Cardiac muscle cell (in vitro differentiated cells and primary cell): Measurements from ENCODE around the gene RPAP2. TPM values are rescaled to one million over a fixed set of nuclear protein-coding genes. Genes with fewer than 3 reads are reported as not detected.

Experiments used
- DNase-seq, 2 donors: peaks; one replicate each; pipeline versions ENCODE4 v3.0.0 to v3.0.0-alpha.2; 2010 to 2017; ENCODE audit warnings: low read depth in 1 of 2, low spot score in 1 of 2
- H3K27ac ChIP-seq: fragments of 200-600 bp; sonication (generic); 2 replicates; pipeline ENCODE4 v1.5.1; 2016
- H3K27me3 ChIP-seq: fragments of 200-600 bp; sonication (generic); 2 replicates; pipeline ENCODE4 v1.6.0; 2016; ENCODE audit warnings: control low read depth
- H3K36me3 ChIP-seq: fragments of 200-600 bp; sonication (generic); 2 replicates; pipeline ENCODE4 v1.5.1; 2016; ENCODE audit warnings: control low read depth
- H3K4me1 ChIP-seq: fragments of 200-600 bp; sonication (generic); 2 replicates; pipeline ENCODE4 v1.8.1; 2017; ENCODE audit warnings: low read depth, mild to moderate bottlenecking, mixed run types
- H3K4me3 ChIP-seq: fragments of 200-600 bp; sonication (generic); 2 replicates; pipeline ENCODE4 v1.5.1; 2016; ENCODE audit warnings: mild to moderate bottlenecking
- H3K9me3 ChIP-seq: fragments of 200-600 bp; sonication (generic); 2 replicates; pipeline ENCODE4 v1.5.1; 2017; ENCODE audit warnings: low read depth, mild to moderate bottlenecking, control low read depth
- CTCF ChIP-seq: IDR thresholded peaks from 2 replicates; pipeline ENCODE4 v1.5.1; 2012; ENCODE audit warnings: low read depth, mild to moderate bottlenecking, low read length
- polyA plus RNA-seq: library from polyadenylated mRNA; unstranded; fragments of >200 nt; fragmentation: Nextera tagmentation; extraction: Ambion mirVana; gene quantifications from 2 replicates; pipeline ENCODE4 v1.2.1, GENCODE V29; 2016
- total RNA-seq: library from RNA; depleted of rRNA; stranded (reverse); fragments of >200 nt; gene quantifications from 2 replicates; pipeline ENCODE4 v1.2.3, GENCODE V29; 2016

The RPAP2 gene
- total and polyA plus RNA-seq, 2 experiments from 2014 or later, result 6.3 to 24.0 TPM

GRCh38 chr1:92299477-92300150 lies 755 bp downstream of the RPAP2 start:
- H3K4me1 ChIP-seq, result peaks cover 22% of the 10 kb centered on the region
- H3K4me3 ChIP-seq, result peak overlapping the region; percentile 63
- DNase-seq, result no peak
- H3K36me3 ChIP-seq, result peaks cover 19% of the 10 kb centered on the region
- no peaks in the 10 kb centered on the region for H3K9me3 ChIP-seq
- peak overlapping the region; percentile 85 for H3K27ac ChIP-seq
- TF ChIP-seq CTCF, result no peak
- H3K27me3 ChIP-seq, result no peaks in the 10 kb centered on the region

- no peaks in the 10 kb centered on the region for H3K9me3 ChIP-seq
- no peak overlapping the region for H3K27ac ChIP-seq
- peaks cover 22% of the 10 kb centered on the region for H3K4me1 ChIP-seq
- TF ChIP-seq CTCF, result no peak
- H3K27me3 ChIP-seq, result no peaks in the 10 kb centered on the region
- peaks cover 24% of the 10 kb centered on the region for H3K36me3 ChIP-seq
- no peak for DNase-seq
- no peak overlapping the region for H3K4me3 ChIP-seq
Measured at GRCh38 chr1:92301021-92301420, 2.2 kb downstream of the RPAP2 start.

- H3K27me3 ChIP-seq, result no peaks in the 10 kb centered on the region
- no peak for TF ChIP-seq CTCF
- H3K4me3 ChIP-seq, result no peak overlapping the region
- H3K9me3 ChIP-seq, result no peaks in the 10 kb centered on the region
- H3K36me3 ChIP-seq, result peaks cover 44% of the 10 kb centered on the region
- peaks cover under 1% of the 10 kb centered on the region for H3K4me1 ChIP-seq
- no peak for DNase-seq
- H3K27ac ChIP-seq, result no peak overlapping the region
Measured at GRCh38 chr1:92306020-92306419, 7.2 kb downstream of the RPAP2 start.

GRCh38 chr1:92307980-92308379 lies 9.1 kb downstream of the RPAP2 start:
- Histone ChIP-seq H3K9me3 (no peaks in the 10 kb centered on the region), H3K27me3 (no peaks in the 10 kb centered on the region), H3K27ac (no peak overlapping the region), H3K4me3 (no peak overlapping the region), H3K4me1 (no peaks in the 10 kb centered on the region), H3K36me3 (peaks cover 44% of the 10 kb centered on the region)
- no peak for DNase-seq
- no peak for TF ChIP-seq CTCF

GRCh38 chr1:92310185-92310597 lies 11.3 kb downstream of the RPAP2 start:
- H3K27me3 ChIP-seq, result no peaks in the 10 kb centered on the region
- H3K4me1 ChIP-seq, result no peaks in the 10 kb centered on the region
- DNase-seq, result peak; percentile 39 to 54
- no peak overlapping the region for H3K27ac ChIP-seq
- H3K4me3 ChIP-seq, result no peak overlapping the region
- peaks cover 26% of the 10 kb centered on the region for H3K36me3 ChIP-seq
- peak; percentile 51 for TF ChIP-seq CTCF
- H3K9me3 ChIP-seq, result no peaks in the 10 kb centered on the region
